Endothelial cell of umbilical vein (primary cell): ENCODE data around the gene STARD9.

ENCODE experiments used
- CTCF ChIP-seq, 2 donors: IDR thresholded peaks; 1 replicate in 1 of 2; 2 replicates in 1 of 2; pipeline ENCODE4 v1.5.1; 2011; ENCODE audit warnings: low read length in 2 of 2, mild to moderate bottlenecking in 2 of 2, moderate library complexity in 2 of 2, control low read depth in 1 of 2, inconsistent platforms in 1 of 2, low read depth in 1 of 2; ENCODE audit not compliant: insufficient read depth in 1 of 2; ENCODE audit errors: extremely low read depth in 1 of 2
- EZH2 ChIP-seq: IDR thresholded peaks from 2 replicates; pipeline ENCODE4 v1.6.1; 2012; ENCODE audit warnings: borderline replicate concordance, low read depth, mild to moderate bottlenecking, moderate library complexity, low read length, inconsistent platforms; ENCODE audit not compliant: severe bottlenecking
- JUN ChIP-seq: IDR thresholded peaks from 2 replicates; pipeline ENCODE4 v1.6.1; 2011; ENCODE audit warnings: borderline replicate concordance, low read depth; ENCODE audit not compliant: insufficient read length, insufficient read depth
- POLR2A ChIP-seq: IDR thresholded peaks from 2 replicates; pipeline ENCODE4 v1.6.1; 2012; ENCODE audit warnings: low read depth, mild to moderate bottlenecking, control low read depth, low read length
- POLR2AphosphoS5 ChIP-seq: IDR thresholded peaks from 2 replicates; pipeline ENCODE4 v1.6.1; 2012; ENCODE audit warnings: low read depth, mild to moderate bottlenecking, control low read depth, low read length, moderate library complexity; ENCODE audit not compliant: insufficient read depth

DNA sequence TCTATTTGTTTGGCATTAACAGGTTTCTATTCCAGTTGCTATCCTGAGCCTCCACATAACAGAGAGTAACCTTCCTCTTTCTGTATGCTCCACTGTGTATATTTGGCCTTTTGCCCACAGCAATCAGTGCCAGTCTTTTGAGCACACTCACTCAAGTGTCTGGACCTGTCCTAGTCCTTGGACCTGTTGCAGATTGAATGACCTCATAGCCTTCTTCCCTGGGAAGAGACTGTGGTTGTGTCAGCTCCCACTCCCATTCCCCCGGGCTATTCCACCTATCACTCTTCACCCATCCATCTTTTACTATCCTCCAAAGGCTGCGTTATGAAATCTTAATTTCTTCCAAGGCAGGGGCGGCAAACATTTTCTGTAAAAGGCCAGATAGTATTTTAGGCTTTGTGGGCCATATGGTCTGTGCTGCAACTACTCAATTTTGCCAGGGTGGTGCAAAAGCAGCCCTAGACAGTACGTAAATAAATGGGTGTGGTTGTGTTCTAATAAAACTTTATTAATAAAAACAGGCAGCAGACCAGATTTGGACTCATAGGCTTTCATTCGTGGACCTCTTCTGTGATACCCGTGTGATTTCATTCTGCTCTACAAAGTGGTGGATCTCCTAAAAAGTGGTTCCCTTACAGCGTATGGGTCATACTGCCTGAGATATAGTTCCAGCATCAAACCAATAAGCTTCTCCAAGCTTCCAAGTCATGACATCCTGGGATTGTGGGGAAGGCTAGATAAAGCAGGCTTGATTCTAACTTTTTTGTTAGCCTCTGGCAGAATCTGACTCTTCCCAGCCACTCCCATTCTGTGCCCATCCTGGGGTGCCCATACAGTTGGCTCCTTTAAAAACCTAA is 104.1 kb downstream of the STARD9 start:
- TF ChIP-seq CTCF (IDR thresholded peaks at IDR 0.05; ENCODE audit: extremely low read depth in 1 of 2, insufficient read depth in 1 of 2, low read depth in 1 of 2, low read length in 2 of 2) = no peak
- TF ChIP-seq POLR2AphosphoS5 = no peak
- TF ChIP-seq EZH2 = no peak
- no peak for TF ChIP-seq POLR2A
- no peak for TF ChIP-seq JUN
